ENCODE results near the gene SEC23A.

DNA sequence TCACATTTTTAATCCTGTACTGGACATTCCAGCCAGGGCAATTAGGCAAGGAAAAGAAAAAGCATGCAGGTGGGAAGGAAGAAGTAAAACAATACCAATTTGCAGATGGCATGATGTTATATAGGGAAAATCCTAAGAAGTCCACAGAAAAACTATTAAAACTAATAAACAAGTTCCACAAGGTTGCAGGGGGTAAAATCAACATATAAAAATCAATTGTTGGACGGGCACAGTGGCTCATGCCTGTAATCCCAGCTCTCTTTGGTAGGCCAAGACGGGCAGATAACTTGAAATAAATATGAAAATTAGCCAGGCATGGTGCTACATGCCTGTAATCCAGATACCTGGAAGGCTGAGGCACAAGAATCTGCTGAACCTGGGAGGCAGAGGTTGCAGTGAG, 31.9 kb downstream of the SEC23A start:
- TF ChIP-seq, protein P1, sequence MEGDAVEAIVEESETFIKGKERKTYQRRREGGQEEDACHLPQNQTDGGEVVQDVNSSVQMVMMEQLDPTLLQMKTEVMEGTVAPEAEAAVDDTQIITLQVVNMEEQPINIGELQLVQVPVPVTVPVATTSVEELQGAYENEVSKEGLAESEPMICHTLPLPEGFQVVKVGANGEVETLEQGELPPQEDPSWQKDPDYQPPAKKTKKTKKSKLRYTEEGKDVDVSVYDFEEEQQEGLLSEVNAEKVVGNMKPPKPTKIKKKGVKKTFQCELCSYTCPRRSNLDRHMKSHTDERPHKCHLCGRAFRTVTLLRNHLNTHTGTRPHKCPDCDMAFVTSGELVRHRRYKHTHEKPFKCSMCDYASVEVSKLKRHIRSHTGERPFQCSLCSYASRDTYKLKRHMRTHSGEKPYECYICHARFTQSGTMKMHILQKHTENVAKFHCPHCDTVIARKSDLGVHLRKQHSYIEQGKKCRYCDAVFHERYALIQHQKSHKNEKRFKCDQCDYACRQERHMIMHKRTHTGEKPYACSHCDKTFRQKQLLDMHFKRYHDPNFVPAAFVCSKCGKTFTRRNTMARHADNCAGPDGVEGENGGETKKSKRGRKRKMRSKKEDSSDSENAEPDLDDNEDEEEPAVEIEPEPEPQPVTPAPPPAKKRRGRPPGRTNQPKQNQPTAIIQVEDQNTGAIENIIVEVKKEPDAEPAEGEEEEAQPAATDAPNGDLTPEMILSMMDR (IDR thresholded peaks at IDR 0.05) = no peak
- TF ChIP-seq POLR2A (IDR thresholded peaks at IDR 0.05) = no peak

Data from heart left ventricle (tissue), 13 donors.